ENCODE data around the gene PRKCSH.

- no peak for TF ChIP-seq SUZ12 (IDR thresholded peaks at IDR 0.05)
- TF ChIP-seq HDGF (IDR thresholded peaks at IDR 0.05; ENCODE audit: borderline replicate concordance) = no peak
These were observed 9.5 kb upstream of the PRKCSH start for GRCh38 chr19:11425719-11426457.

All from HEK293T (cell line).